Body of pancreas (tissue), 4 donors: ENCODE data around the gene KRT72.

Experiments
- CTCF ChIP-seq, 7 experiments: fragments of 450-650 bp in 4 of 7; fragments of 200-600 bp in 3 of 7; sonication (generic) in 3 of 7; IDR thresholded peaks; one replicate each; pipeline ENCODE4 v1.5.1; 2016 to 2019; ENCODE audit warnings: antibody characterized with exemption in 7 of 7
- POLR2A ChIP-seq, 3 donors: fragments of 450-650 bp; IDR thresholded peaks; one replicate each; pipeline ENCODE4 v1.6.1; 2016; ENCODE audit warnings: antibody characterized with exemption in 3 of 3, mild to moderate bottlenecking in 2 of 3

DNA sequence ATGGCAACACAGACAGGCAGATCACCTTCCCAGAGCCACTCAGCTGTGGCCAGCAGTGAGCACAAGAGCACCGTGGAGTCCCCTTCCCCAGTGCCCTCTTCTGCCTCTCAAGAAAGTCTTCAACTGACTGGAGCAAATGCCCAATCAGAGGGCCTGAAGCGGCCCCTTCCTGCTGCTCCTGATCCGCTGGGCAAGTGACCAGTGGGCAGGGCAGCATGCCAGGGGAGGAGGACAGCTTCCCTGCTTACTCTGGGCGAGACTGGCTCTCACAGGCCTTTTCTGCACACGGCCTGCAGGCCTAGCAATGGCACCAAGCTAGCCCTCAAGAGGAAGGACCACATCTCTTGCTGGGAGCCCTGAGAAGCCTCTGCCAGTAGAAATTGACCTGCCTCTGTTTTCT, 49.2 kb downstream of the KRT72 start:
- TF ChIP-seq CTCF (IDR thresholded peaks at IDR 0.05): no peak
- no peak for TF ChIP-seq POLR2A (IDR thresholded peaks at IDR 0.05)
